ENCODE results near the gene KIAA0513. TPM values are rescaled to one million over a fixed set of nuclear protein-coding genes. Genes with fewer than 3 reads are reported as not detected.

KIAA0513 gene
- total RNA-seq, 1 donor from 2014 or later, result 15.5 TPM

DNA sequence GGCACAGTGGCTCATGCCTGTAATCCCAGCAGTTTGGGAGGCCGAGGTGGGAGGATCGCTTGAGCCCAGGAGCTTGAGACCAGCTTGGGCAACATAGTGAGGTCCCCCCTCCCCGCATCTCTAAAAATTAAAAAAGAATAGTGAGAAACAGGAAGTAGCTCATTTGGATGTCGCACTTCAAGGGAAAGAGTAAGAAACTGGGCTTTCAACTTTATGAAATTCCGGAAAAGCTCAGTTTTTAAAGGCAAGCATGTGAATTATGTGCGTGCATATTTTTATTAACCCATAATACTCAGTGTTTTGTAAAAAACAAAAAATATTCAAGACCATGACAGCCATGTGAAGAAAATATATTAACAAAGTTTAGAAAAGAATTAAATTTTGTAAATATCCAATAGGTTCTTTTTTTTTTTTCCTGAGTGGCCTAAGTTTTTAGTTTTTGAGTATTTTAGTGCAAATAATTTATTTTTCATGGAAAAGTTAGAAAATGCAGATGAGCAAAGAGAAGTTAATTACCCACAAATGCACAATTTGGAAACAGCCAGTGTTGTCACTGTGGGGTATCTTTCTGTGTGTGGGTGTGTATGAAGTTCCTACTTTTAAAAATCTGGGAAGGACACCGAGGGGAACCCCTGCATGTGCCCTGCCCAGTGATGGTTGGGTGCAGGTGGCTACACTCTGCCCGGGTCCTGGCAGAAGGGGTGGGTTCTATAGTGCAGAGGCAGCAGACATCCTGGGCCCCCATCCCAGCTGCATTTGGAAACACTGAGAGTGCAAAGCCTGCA lies 44.7 kb downstream of the KIAA0513 start:
- no peak for DNase-seq (ENCODE audit: low spot score)

DNA sequence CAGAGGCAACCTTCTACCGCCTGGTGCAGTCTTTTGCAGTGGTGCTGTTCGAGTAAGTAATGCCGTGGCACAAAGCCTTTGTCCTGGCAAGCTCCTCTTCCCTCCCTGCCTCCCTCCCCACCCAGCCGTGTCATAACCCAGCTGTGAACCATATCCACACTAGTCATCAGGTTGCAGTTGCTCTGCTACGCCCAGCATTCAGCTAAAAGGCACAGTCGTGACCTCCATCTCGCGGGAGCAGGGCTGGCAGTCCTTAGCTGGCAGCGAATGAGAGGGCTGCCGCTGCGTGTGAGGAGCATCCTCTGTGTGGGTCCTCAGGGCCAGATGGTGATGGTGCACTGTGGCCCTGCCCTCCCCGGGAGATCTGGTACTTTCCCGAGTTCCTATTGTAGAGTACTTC lies 45.4 kb downstream of the KIAA0513 start:
- DNase-seq (ENCODE audit: low spot score), result no peak

DNA sequence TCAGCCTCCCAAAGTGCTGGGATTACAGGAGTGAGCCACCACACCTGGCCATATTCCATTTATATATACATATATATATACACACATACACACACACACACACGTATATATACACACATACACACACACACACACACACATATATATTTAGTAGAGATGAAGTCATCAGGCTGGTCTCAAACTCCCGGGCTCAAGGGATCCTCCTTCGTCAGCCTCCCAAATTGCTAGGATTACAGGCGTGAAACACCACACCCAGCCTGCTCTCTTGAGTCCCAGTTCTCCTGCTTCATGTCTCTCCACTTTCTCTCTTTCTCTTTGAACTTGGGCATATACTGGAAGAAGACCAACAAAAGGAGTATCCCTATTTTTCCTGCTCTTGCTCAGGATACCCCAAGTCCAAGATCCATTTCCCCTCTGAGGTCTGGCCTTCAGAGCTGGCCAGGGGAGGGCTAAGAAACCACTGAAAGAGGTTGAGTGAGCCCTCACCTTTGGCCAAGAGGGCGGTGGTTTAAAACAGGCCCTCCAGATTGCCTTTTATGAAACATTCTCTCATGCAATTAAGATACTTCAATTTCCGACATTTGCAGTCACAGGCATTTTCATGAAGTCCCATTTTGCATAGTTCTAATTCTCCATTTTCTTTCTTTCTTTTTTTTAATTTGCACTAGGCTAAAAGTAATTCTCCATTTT lies 46.8 kb downstream of the KIAA0513 start:
- no peak for DNase-seq (ENCODE audit: low spot score)

- DNase-seq (ENCODE audit: low spot score), result no peak
Measured at GRCh38 chr16:85075236-85075924, 47.8 kb downstream of the KIAA0513 start.

DNA sequence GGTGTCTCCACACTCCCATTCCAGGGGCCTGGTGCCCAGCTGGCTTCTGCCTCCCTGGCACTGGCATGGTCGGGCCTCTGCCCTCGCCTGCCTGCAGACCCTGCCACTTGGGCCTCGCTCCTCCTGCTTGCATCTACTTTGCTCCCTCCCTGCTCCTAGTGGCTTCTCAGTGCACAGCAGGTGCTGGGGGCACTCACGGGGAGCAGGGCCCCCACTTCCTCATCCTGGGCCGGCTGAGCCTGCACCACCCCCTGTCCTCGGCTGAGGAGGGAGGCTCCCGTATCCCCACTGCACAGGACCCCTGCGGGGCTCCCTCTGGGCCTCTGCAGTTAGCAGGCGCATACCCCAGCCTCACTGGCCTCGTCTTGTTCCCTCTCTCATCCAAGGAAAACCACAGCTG lies 49.4 kb downstream of the KIAA0513 start:
- no peak for DNase-seq (ENCODE audit: low spot score)

GRCh38 chr16:85077576-85078125 lies 50.1 kb downstream of the KIAA0513 start:
- DNase-seq (ENCODE audit: low spot score), result no peak

DNA sequence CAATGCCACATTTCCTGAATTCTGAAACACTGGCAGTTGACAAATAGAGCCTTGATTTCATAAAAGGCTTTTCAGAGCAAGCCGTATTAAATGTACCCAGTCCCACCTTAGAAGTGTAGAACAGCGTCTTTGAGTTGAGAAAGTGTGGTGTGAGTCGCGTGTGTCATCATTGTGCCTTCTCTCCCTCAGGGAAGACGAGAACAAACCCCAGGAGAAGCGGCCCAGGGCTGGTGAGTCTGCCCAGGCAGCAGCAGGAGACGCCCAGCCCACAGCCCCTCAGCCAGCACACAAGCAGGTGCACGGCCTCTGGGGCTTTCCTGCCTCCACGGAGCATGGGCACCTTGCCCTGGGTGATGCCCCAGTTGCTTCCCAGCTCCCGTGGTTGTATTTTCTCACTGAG lies 50.6 kb downstream of the KIAA0513 start:
- DNase-seq (ENCODE audit: low spot score), result no peak

DNA sequence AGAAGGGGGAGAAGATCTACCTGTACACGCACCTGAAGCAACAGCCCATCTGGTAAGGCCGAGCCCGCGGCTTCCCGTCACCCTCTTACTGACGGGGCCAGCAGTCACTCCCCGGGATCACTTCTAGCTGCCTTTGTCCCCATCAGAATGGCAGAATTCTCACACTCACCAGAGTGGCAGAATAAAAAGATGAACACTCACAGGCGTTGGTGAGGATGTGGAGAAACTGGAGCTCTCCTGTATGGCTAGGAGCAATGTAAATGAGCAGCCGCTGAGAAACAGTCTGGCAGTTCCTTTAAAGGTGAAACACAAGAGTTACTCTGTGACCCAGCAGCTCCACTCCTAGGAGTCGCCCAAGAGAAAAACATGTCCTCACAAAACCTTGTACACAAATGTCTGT lies 51.4 kb downstream of the KIAA0513 start:
- DNase-seq (ENCODE audit: low spot score), result no peak

- DNase-seq (ENCODE audit: low spot score), result no peak
Measured at GRCh38 chr16:85079785-85080570, 52.4 kb downstream of the KIAA0513 start.

DNA sequence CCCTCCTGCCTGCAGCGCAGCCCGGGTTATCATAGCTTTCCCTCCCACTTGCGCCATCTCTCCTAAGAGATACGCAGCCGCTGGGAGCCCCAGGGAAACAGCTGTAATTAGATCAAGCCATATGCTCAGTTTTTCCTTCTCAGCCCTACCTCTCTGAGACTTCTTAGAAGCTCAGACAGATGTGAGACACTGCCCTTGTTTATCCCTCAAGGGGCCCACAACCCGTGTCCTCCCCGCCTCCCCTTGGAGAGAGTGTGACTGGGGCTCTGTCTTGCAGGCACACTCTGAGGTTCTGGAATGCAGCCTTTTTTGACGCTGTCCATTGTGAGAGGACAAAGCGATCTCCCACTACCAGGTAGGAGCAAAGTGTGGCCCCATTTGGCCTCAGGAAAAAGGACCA lies 53.4 kb downstream of the KIAA0513 start:
- no peak for DNase-seq (ENCODE audit: low spot score)

DNA sequence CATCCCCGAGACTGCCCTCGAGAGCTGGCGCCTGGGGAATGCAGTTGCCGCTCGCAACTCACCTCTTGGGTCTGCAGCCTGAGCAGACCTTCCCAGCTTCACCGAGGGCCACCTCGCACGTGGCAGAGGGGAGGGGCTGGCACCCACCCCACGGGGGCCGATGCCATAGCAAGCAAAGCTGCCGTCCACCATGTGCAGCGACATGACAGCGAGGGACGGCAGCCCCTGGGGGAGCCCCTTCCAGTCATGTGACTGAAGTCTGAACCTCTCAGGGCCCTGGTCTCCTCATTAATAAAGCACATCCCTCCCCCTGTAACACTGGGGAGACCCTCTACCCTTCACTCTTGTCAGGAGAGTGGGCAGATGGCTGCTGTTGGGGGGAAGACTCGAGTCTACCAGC lies 54.2 kb downstream of the KIAA0513 start:
- no peak for DNase-seq (ENCODE audit: low spot score)

DNA sequence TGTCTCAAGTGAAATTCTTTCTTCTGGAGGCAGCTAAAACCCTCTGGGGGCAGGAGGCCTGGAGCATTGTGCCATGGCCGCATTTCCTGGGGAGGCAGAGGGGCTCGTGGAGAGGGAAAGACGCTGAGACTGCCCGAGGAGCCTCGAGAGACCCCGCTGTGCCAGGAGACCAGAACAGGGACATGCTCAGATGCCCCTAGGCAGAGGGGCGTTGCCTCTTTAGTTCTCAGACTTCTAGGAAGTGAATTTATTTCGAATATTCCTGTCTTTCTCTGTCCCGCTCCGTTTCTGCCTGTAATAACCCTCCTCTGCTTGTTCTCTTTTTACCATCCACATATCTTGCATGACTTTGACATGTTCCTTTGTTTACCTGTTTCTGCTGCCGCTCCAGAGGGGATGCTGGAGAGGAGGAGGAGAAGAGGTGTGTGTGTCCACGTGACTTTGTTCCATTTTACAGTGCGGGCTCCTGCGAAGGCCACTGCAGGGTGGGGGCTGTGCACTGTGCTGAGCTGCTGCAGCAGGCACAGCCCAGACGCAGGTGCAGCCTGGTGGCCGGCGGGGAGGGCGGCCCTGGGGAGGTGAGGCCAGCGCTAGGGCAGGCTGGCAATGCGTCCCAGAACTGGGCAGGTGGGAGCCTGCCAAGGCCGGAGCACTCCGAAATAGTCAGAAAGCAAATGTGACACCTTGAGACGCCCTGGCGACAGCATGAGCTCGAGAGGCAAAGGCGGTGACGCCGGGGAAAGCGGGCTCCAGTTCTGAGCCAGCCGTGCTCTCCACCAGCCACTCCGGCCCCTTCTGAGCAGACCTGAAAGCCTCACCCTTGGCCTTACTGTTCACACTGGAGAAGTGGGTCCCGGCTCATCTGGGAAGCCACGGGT lies 54.8 kb downstream of the KIAA0513 start:
- no peak for DNase-seq (ENCODE audit: low spot score)

DNA sequence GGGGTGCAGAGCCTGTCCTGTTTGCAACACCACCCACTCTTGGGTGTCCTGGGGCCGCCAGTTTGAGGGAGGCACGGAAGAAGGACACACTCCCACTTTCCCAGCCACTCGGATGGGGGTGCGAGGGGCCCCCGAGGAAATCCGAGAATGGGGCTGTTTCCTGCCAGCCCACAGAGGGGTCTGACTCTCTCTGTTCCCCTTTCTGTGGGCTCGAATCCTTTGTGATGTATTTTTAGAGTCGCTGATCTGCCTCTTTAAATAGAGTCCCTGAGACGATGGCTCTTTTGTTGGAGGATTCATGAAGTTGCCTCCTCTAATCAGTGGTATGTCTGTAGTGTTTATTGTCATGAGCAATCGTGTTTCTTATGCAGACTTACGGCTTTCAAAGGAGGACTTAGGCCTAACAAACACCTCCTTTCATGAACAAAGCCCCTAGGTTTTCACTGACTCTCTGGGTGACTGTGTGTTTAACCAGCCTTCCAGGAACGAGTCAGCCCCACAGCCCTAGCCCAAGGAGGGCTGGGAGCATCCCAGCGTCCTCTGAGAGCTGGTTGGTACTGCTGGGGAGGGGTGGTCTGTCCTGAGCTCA lies 55.5 kb downstream of the KIAA0513 start:
- DNase-seq (ENCODE audit: low spot score), result no peak

DNA sequence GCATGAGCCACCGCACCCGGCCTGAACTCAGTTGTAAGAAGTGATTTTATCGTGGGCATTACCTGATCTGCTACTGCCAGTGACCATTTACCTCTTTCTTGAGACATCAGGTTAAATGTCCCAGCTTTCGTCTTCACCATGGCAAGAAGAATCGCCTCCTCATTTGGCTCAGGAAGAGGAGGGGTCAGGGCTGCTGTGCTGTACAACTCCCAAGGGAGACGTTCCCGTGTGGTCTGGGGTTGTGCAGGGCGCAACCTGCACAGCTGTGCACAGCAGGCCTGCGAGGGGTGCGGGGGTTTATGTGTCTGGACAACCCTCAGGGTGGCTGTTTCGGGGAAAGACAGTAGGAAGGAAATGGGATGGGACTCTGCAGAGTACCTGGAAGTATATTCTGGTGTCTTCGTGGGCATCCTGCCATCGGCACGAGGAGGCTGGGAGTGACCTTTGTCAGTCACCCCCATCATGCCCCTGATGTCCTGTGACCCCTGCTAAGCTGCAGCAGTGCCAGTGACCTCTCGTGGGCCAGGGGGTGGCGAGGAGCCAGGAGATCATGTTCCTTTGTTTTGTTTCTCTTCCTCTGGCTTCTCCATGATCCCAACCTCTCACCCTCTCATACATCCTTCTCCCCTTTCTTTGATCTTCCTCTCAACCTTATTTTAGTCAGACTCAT lies 57.4 kb downstream of the KIAA0513 start:
- no peak for DNase-seq (ENCODE audit: low spot score)

GRCh38 chr16:85085721-85086120 lies 58.1 kb downstream of the KIAA0513 start:
- DNase-seq (ENCODE audit: low spot score), result no peak

GRCh38 chr16:85086347-85087291 lies 59.0 kb downstream of the KIAA0513 start:
- DNase-seq (ENCODE audit: low spot score), result peak; percentile 71

GRCh38 chr16:85087899-85088569 lies 60.4 kb downstream of the KIAA0513 start:
- DNase-seq (ENCODE audit: low spot score), result no peak
